ENCODE results near the gene ZFPM1. TPM values are rescaled to one million over a fixed set of nuclear protein-coding genes. Genes with fewer than 3 reads are reported as not detected.

The ZFPM1 gene
- polyA plus RNA-seq, 1 experiment: 0.22 TPM

DNA sequence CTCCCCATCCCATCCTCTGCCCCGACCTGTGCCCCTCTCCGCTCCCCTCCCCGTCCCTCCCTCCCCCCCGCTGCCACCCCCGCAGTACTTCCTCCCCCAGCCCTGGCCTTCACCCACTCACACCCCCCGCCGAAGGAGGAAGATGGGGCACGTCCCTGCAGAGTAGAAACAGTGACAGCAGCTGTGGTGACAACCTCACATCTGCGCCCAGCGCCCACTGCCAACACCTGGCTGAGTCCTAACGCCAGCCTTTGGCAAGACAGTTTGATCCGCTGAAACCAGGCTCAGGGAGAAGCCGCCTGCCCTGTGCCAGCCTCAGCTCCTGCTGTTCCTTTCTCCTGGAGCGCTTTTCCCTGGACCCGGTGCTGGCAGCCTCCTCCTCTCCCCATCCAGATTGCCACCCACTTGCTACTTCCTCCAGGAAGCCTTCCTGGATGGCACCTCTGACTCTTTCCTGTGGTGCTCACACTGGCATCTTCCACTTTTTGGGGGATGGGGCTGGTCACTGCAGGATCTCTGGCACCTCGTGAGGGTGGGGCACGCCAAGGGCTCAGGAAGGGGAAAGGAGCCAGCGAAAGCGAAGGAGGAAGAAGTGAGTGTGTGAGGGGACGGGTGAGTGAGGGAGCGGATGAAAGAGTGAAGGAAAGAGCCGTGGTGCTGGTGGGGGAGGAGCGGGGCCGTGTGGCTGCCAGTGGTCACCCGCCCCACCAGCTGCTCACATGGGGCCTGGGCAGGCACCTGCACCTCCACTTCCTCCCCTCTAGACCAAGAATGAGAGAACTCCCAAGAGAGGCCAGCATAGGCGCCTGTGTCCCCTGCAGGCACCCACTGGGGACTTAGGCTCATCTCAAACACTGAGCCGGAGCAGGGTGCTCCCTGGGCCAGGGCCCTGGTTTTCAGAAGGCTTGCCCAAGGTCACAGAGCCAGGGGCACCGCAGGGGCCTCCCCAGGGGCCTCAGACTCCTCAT, 27.0 kb downstream of the ZFPM1 start:
- Histone ChIP-seq H3K36me3 (ENCODE audit: control insufficient read depth, insufficient read depth, low read length) (no peaks in the 10 kb centered on the region), H3K4me3 (ENCODE audit: low read depth, low read length) (no peak overlapping the region), H3K27me3 (ENCODE audit: control insufficient read depth, insufficient read depth, low read length) (no peaks in the 10 kb centered on the region)
- no peak for DNase-seq (ENCODE audit: low read depth)
- ChIA-PET POLR2A (no interaction called here), CTCF (interaction anchor here (1.0 kb wide), 1 partner anchor 701 kb away, joined by 3 read pairs; no protein-coding TSS in a partner anchor)
- TF ChIP-seq, protein P1, sequence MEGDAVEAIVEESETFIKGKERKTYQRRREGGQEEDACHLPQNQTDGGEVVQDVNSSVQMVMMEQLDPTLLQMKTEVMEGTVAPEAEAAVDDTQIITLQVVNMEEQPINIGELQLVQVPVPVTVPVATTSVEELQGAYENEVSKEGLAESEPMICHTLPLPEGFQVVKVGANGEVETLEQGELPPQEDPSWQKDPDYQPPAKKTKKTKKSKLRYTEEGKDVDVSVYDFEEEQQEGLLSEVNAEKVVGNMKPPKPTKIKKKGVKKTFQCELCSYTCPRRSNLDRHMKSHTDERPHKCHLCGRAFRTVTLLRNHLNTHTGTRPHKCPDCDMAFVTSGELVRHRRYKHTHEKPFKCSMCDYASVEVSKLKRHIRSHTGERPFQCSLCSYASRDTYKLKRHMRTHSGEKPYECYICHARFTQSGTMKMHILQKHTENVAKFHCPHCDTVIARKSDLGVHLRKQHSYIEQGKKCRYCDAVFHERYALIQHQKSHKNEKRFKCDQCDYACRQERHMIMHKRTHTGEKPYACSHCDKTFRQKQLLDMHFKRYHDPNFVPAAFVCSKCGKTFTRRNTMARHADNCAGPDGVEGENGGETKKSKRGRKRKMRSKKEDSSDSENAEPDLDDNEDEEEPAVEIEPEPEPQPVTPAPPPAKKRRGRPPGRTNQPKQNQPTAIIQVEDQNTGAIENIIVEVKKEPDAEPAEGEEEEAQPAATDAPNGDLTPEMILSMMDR (IDR thresholded peaks at IDR 0.05; ENCODE audit: insufficient read depth, low read depth, low read length): no peak

DNA sequence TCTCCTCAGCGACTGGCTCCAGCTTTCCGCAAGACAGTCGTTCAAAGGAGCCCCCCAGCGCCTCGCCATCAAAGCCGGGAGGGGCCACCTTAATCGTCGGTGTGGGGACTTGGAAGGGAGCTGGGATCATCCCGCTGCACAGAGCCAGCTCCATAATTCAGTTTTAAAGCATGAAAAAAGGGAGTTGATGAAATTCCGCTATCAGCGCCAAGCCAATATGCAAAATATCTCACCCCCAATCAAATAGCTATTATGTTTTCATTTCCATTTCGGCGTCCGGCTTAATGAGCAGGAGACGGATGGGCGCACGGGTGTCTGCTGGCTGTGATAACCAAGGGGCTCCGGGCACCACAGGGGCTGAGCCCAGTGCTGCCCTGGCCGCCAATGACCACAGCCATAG, 27.7 kb downstream of the ZFPM1 start:
- no peak overlapping the region for H3K4me3 ChIP-seq (ENCODE audit: low read depth, low read length)
- POLR2A ChIA-PET: no interaction called here
- no peak for DNase-seq (ENCODE audit: low read depth)
- CTCF ChIA-PET: interaction anchor here (1.0 kb wide), 1 partner anchor 702 kb away, joined by 3 read pairs; no protein-coding TSS in a partner anchor
- TF ChIP-seq, protein P1 (IDR thresholded peaks at IDR 0.05; ENCODE audit: insufficient read depth, low read depth, low read length): no peak
- H3K27me3 ChIP-seq (ENCODE audit: control insufficient read depth, insufficient read depth, low read length): no peaks in the 10 kb centered on the region
- no peaks in the 10 kb centered on the region for H3K36me3 ChIP-seq (ENCODE audit: control insufficient read depth, insufficient read depth, low read length)

DNA sequence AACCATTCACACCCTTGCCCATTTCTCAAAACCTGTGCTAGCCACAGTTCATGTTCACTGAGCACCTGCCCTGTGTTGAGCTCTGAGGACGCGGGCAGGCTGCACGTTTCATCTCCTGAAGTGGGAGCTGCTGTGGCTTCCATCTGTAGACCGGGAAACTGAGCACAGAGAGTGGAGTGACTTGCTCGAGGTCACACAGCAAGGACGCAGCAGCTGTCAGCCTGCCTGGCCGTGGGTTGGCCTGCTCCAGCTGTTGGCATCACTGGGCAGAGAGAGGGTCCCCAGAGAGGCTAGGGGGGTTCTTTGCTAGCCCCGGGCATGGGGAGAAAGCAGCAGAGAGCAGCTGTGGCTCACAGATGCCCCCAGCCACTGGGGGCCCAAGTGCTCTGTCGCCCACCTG, 28.8 kb downstream of the ZFPM1 start:
- ChIA-PET CTCF (interaction anchor here (0.6 to 1.3 kb wide), 2 partner anchors 12 to 27 kb away, joined by 3 read pairs; no protein-coding TSS in a partner anchor), POLR2A (no interaction called here)
- Histone ChIP-seq H3K36me3 (ENCODE audit: control insufficient read depth, insufficient read depth, low read length) (peaks cover 5% of the 10 kb centered on the region), H3K27me3 (ENCODE audit: control insufficient read depth, insufficient read depth, low read length) (no peaks in the 10 kb centered on the region), H3K4me3 (ENCODE audit: low read depth, low read length) (no peak overlapping the region)
- no peak for DNase-seq (ENCODE audit: low read depth)
- TF ChIP-seq, protein P1 (IDR thresholded peaks at IDR 0.05; ENCODE audit: insufficient read depth, low read depth, low read length): no peak

DNA sequence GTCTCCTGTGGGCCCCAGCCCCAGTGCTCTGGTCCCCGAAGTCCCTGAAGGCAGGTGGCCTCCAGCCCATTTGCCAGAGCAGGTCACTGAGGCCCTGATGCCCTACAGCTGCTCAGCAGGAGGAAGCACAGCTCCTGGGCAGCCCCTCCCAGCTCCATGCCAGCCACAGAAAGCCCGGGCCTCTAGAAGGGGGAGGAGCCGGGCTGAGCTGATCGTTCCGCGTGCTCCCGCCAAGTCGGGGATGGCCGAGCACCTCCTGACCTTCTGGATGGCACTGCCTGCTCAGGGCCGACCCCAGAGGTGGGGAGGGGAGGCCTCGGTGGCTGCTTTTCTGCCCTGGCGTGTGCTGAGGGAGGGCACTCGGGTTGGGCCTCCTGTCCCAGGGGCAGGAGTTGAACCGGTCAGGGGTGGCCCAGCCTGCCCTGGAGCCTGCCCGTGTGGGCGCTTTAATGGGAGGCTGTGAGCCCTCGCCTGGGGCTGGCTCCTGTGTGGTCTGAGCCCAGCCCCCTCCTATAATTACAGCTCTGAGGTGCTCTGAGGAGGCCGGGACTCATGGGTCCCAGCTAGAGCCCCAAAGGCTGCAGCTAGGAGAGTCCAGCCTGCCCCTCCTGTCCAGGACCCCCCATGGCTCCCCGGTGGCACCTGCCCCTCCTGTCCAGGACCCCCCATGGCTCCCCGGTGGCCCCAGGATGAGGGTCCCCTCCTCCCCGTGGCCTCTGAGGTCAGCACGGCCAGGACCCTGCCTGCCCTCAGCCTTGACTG, 29.7 kb downstream of the ZFPM1 start:
- DNase-seq (ENCODE audit: low read depth): no peak
- TF ChIP-seq, protein P1 (IDR thresholded peaks at IDR 0.05; ENCODE audit: insufficient read depth, low read depth, low read length): no peak
- ChIA-PET CTCF (interaction anchor here (1.3 kb wide), 1 partner anchor 26 kb away, joined by 3 read pairs; no protein-coding TSS in a partner anchor), POLR2A (no interaction called here)
- H3K36me3 ChIP-seq (ENCODE audit: control insufficient read depth, insufficient read depth, low read length): peaks cover 5% of the 10 kb centered on the region
- H3K4me3 ChIP-seq (ENCODE audit: low read depth, low read length): no peak overlapping the region
- H3K27me3 ChIP-seq (ENCODE audit: control insufficient read depth, insufficient read depth, low read length): no peaks in the 10 kb centered on the region

DNA sequence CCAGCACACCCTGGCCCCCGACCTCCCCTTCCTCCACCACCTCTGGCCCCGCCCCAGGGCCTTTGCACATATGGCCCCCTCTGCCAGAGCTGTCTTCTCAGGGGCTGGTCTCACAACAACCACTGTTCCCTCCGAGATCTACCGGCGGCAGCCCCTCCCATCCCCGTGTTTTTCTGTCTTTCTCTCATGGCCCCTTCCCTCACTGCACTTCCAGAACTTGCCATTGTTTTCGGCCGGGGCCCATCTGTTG, 30.2 kb downstream of the ZFPM1 start:
- ChIA-PET CTCF (no interaction called here), POLR2A (no interaction called here)
- Histone ChIP-seq H3K36me3 (ENCODE audit: control insufficient read depth, insufficient read depth, low read length) (peaks cover 5% of the 10 kb centered on the region), H3K27me3 (ENCODE audit: control insufficient read depth, insufficient read depth, low read length) (no peaks in the 10 kb centered on the region), H3K4me3 (ENCODE audit: low read depth, low read length) (no peak overlapping the region)
- DNase-seq (ENCODE audit: low read depth): no peak
- TF ChIP-seq, protein P1 (IDR thresholded peaks at IDR 0.05; ENCODE audit: insufficient read depth, low read depth, low read length): no peak
